Brain microvascular endothelial cell (primary cell): ENCODE results near the gene BICDL2.
"Not testable (repeated sequence)": the region's sequence is repeated elsewhere in the genome, so short reads cannot be mapped to it uniquely, and the experiment has no call there.

Source experiments
- DNase-seq: peaks from one replicate; pipeline ENCODE4 v3.0.0-alpha.2; 2020
- H3K27ac ChIP-seq: fragments of 250-450 bp; sonication (Bioruptor Pico); 2 replicates; pipeline ENCODE4 v1.5.1; 2020; ENCODE audit warnings: mild to moderate bottlenecking, moderate library complexity
- H3K27me3 ChIP-seq: fragments of 250-450 bp; sonication (Bioruptor Pico); replicated peaks from 2 replicates; pipeline ENCODE4 v1.5.1; 2020; ENCODE audit warnings: mild to moderate bottlenecking
- H3K36me3 ChIP-seq: fragments of 250-450 bp; sonication (Bioruptor Pico); replicated peaks from 2 replicates; pipeline ENCODE4 v1.5.1; 2020; ENCODE audit warnings: mild to moderate bottlenecking
- H3K4me3 ChIP-seq: 2 replicates; pipeline ENCODE4 v1.5.1; 2011; ENCODE audit warnings: low read depth, mild to moderate bottlenecking, control low read depth, low read length, moderate library complexity
- in situ Hi-C: cut with HindIII; loops from 2 replicates; pipeline ENCODE4 v1.10.0; 2017; ENCODE audit warnings: low sequenced_read_pairs, low pct_ligation_motif_present
- TF ChIP-seq, protein P1 (sequence below): IDR thresholded peaks from 2 replicates; pipeline ENCODE4 v1.5.1; 2011; ENCODE audit warnings: low read depth, mild to moderate bottlenecking, moderate library complexity, low read length, control low read depth, inconsistent platforms; ENCODE audit errors: missing control alignments

BICDL2 gene

DNA sequence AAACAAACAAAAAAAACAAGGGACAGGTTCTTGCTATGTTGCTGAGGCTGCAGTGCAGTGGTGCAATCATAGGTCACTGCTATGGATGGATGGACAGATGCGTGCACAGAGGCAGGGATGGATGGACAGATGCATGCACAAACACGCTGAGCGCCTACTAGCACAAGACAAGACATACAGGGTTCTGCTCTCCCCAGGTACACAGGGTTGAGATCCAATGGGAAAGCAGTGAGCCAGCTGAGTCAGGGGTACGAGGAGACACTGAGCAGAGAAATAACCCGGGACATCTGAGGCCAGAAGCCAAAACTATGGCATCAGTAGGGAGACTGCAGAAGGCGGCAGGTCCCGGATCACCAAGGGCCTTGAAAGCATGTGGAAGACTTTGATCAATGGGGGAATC lies 34.9 kb upstream of the BICDL2 start:
- Histone ChIP-seq H3K27me3 (no peaks in the 10 kb centered on the region), H3K27ac (no peak overlapping the region), H3K36me3 (no peaks in the 10 kb centered on the region), H3K4me3 (no peak overlapping the region)
- in situ Hi-C loops, result no loop called here
- TF ChIP-seq, protein P1, sequence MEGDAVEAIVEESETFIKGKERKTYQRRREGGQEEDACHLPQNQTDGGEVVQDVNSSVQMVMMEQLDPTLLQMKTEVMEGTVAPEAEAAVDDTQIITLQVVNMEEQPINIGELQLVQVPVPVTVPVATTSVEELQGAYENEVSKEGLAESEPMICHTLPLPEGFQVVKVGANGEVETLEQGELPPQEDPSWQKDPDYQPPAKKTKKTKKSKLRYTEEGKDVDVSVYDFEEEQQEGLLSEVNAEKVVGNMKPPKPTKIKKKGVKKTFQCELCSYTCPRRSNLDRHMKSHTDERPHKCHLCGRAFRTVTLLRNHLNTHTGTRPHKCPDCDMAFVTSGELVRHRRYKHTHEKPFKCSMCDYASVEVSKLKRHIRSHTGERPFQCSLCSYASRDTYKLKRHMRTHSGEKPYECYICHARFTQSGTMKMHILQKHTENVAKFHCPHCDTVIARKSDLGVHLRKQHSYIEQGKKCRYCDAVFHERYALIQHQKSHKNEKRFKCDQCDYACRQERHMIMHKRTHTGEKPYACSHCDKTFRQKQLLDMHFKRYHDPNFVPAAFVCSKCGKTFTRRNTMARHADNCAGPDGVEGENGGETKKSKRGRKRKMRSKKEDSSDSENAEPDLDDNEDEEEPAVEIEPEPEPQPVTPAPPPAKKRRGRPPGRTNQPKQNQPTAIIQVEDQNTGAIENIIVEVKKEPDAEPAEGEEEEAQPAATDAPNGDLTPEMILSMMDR, result no peak
- no peak for DNase-seq

DNA sequence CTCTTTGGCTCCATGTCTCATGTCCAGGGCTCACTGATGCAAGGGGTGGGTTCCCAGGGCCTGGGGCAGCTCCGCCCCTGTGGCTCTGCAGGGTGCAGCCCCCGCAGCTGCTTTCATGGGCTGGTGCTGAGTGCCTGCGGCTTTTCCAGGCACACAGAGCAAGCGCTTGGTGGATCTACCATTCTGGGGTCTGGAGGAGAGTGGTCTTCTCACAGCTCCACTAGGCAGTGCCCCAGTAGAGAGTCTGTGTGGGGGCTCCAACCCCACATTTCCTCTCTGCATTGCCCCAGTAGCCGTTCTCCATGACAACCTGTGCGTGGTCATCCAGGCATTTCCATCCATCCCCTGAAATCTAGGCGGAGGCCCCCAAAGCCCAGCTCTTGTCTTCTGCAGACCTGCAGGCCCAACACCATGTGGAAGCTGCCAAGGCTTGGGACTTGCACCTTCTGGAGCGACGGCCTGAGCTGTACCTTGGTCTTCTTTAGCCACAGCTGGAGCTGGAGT lies 33.9 kb upstream of the BICDL2 start:
- in situ Hi-C loops, result no loop called here
- Histone ChIP-seq H3K27ac (no peak overlapping the region), H3K27me3 (no peaks in the 10 kb centered on the region), H3K4me3 (no peak overlapping the region), H3K36me3 (no peaks in the 10 kb centered on the region)
- TF ChIP-seq, protein P1, result no peak
- DNase-seq, result no peak

DNA sequence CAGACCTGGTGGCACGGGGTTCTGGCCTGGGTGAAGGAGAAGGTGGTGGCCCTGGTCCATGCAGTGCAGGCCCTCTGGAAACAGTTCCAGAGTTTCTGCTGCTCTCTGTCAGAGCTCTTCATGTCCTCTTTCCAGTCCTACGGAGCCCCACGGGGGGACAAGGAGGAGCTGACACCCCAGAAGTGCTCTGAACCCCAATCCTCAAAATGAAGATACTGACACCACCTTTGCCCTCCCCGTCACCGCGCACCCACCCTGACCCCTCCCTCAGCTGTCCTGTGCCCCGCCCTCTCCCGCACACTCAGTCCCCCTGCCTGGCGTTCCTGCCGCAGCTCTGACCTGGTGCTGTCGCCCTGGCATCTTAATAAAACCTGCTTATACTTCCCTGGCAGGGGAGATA lies 32.4 kb upstream of the BICDL2 start:
- H3K27me3 ChIP-seq, in situ Hi-C loops, H3K4me3 ChIP-seq, H3K27ac ChIP-seq, H3K36me3 ChIP-seq, DNase-seq: not testable (repeated sequence)

DNA sequence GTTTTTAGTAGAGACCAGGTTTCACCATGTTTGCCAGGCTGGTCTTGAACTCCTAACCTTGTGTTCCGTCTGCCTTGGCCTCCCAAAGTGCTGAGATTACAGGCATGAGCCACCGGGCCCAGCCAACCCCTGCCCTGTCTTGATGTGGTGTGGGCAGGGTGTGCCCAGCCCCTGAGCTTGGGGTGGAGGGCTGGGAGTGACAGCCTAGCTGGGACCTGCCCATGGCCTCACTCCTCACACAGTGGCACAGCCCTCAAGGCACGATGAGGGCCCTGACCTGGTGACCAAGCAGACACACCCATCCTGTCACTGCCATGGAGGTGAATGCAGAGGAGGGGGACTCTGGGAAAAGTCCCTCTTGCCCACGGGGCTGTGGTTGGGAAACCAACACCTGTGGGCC lies 31.7 kb upstream of the BICDL2 start:
- TF ChIP-seq, protein P1, result no peak
- in situ Hi-C loops, result no loop called here
- Histone ChIP-seq H3K27me3 (no peaks in the 10 kb centered on the region), H3K27ac (no peak overlapping the region), H3K4me3 (no peak overlapping the region), H3K36me3 (no peaks in the 10 kb centered on the region)
- no peak for DNase-seq

DNA sequence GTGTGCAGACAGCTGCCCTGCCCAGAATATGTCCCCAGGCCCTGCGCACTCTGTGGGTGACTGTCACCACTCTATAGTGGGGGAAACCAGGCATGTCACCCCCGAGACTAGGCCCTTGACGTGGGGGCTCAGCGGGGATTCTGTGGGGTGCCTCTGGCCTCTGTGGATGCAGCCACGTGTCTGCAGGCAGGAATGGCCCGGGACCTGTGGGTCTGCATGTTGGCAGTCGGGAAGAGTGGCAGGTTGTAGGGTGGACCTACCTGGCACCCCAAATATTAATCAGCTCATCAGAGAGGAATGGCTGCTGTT lies 29.6 kb upstream of the BICDL2 start:
- H3K4me3 ChIP-seq, result no peak overlapping the region
- H3K27me3 ChIP-seq, result no peaks in the 10 kb centered on the region
- TF ChIP-seq, protein P1, result no peak
- H3K36me3 ChIP-seq, result no peaks in the 10 kb centered on the region
- H3K27ac ChIP-seq, result no peak overlapping the region
- DNase-seq, result no peak
- in situ Hi-C loops, result no loop called here

DNA sequence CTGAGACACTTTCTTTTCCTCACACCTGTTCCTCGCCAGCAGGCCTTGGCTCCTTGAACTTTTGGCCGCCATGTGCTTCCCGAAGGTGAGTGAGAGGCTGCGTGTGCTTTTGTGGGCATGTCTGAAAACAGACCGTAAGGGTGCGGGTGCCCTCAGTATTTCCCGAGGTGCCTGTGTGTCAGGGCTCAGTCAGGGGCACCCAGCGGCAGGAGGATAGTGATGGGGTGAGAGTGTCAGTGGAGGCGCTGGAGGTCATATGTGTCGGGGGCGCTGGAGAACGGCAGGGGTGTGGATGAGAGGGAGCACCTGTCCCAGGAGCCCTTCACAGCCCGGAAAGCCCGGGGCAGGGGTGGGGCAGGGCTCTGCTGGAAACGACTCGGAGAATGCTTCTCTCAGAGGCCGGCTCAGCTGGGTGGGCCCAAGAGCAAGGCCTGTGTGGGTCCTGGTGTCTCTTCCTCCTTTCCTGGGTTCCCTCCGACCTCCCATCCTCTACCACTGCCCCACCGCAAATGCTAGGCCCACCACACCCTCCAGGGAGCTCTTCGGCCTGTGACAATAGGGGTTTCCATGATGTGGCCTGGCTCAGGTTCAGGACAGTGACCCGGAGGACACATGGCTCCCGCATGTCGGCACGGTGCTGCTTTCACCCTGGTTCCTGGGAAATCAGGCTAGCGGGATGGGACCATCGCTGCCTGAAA lies 29.1 kb upstream of the BICDL2 start:
- H3K4me3 ChIP-seq, result no peak overlapping the region
- in situ Hi-C loops, result no loop called here
- H3K36me3 ChIP-seq, result no peaks in the 10 kb centered on the region
- no peak for DNase-seq
- TF ChIP-seq, protein P1, result no peak
- H3K27me3 ChIP-seq, result no peaks in the 10 kb centered on the region
- peak overlapping the region; percentile 72 for H3K27ac ChIP-seq
